Fibroblast of mammary gland (primary cell): ENCODE measurements around the gene CTNND2.

Experiments used
- DNase-seq: peaks from one replicate; pipeline ENCODE4 v3.0.0-alpha.2; 2010; ENCODE audit warnings: low read depth
- H3K4me3 ChIP-seq: 2 replicates; pipeline ENCODE4 v1.5.1; 2011; ENCODE audit warnings: low read depth, mild to moderate bottlenecking, low read length, moderate library complexity; ENCODE audit not compliant: control insufficient read depth
- TF ChIP-seq, protein P1 (sequence below): conservative IDR thresholded peaks from 2 replicates; pipeline ENCODE4 v1.5.1; 2011; ENCODE audit warnings: low read depth, low read length, inconsistent platforms; ENCODE audit not compliant: control insufficient read depth, insufficient read depth

Gene CTNND2

DNA sequence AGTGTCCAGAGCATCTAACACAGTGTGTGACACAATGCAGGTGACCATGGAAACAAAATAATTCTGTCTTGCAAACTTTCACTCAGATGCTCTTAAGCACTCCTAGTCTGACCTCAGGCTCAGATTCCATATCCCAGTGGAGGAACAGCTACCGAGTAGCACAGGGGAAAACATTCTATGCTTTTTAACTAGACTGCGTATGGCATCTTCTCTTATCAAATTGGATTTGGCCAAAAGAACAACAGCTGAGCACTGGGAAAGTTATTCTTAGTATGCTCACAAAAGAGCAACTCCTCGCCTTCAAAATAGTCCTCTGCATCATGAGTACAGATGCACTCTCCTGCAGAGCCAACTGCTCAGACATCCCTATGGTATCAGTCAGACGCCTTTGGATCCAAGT lies 615.0 kb downstream of the CTNND2 start:
- no peak for DNase-seq
- no peak overlapping the region for H3K4me3 ChIP-seq
- TF ChIP-seq, protein P1, sequence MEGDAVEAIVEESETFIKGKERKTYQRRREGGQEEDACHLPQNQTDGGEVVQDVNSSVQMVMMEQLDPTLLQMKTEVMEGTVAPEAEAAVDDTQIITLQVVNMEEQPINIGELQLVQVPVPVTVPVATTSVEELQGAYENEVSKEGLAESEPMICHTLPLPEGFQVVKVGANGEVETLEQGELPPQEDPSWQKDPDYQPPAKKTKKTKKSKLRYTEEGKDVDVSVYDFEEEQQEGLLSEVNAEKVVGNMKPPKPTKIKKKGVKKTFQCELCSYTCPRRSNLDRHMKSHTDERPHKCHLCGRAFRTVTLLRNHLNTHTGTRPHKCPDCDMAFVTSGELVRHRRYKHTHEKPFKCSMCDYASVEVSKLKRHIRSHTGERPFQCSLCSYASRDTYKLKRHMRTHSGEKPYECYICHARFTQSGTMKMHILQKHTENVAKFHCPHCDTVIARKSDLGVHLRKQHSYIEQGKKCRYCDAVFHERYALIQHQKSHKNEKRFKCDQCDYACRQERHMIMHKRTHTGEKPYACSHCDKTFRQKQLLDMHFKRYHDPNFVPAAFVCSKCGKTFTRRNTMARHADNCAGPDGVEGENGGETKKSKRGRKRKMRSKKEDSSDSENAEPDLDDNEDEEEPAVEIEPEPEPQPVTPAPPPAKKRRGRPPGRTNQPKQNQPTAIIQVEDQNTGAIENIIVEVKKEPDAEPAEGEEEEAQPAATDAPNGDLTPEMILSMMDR = no peak

DNA sequence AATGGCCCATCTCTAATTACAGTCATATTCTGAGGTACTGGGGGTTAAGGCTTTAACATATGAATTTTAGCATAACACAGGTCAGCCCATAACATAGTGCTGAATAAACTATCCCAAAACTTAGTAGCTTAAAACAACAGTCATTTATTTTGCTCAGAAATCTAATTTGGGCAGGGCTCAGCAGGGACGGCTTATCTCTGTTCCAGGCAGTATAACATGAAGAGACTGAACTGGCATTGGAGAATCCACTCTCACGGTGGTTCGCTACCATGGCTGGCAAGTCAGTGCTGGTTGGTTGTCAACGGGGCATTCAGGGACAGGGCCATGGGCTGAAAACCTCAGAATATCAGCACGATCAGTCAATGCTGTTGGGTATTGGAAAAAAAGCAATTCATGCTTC lies 622.4 kb downstream of the CTNND2 start:
- no peak for DNase-seq
- TF ChIP-seq, protein P1 = no peak
- no peak overlapping the region for H3K4me3 ChIP-seq

- no peak for DNase-seq
- H3K4me3 ChIP-seq = no peak overlapping the region
- TF ChIP-seq, protein P1 = no peak
Observed at GRCh38 chr5:11277323-11277722, 626.9 kb downstream of the CTNND2 start.

GRCh38 chr5:11273180-11273903 lies 630.9 kb downstream of the CTNND2 start:
- H3K4me3 ChIP-seq = no peak overlapping the region
- peak; percentile 10 for DNase-seq
- TF ChIP-seq, protein P1 = no peak

GRCh38 chr5:11269515-11269914 lies 634.7 kb downstream of the CTNND2 start:
- TF ChIP-seq, protein P1 = no peak
- no peak for DNase-seq

DNA sequence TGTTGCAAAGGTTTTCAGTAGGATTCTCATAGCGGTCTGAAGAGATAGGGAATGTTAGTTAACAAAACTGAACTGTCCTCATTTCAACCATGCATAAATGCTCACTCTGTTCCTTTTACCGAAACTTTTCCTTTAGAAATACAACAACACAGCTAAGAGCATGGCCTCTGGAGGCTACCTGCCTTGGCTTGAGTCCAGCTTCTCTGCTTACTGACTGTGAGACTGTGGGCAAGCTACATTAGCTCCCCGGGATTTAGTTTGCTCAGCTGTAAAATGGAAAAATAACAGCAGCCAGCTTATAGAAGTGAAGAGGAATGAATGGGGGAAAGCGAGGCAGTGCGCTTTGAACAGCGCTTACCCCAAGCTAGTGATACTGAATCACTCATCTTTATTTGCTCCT lies 635.4 kb downstream of the CTNND2 start:
- H3K4me3 ChIP-seq = no peak overlapping the region
- TF ChIP-seq, protein P1 = no peak
- no peak for DNase-seq

More at GRCh38 chr5:11269515-11269914, 634.7 kb downstream of the CTNND2 start:
- no peak overlapping the region for H3K4me3 ChIP-seq
